ENCODE measurements around the gene UNK. TPM values are rescaled to one million over a fixed set of nuclear protein-coding genes. Genes with fewer than 3 reads are reported as not detected.

UNK gene
- total RNA-seq, 1 experiment from 2014 or later: 27.8 TPM

DNA sequence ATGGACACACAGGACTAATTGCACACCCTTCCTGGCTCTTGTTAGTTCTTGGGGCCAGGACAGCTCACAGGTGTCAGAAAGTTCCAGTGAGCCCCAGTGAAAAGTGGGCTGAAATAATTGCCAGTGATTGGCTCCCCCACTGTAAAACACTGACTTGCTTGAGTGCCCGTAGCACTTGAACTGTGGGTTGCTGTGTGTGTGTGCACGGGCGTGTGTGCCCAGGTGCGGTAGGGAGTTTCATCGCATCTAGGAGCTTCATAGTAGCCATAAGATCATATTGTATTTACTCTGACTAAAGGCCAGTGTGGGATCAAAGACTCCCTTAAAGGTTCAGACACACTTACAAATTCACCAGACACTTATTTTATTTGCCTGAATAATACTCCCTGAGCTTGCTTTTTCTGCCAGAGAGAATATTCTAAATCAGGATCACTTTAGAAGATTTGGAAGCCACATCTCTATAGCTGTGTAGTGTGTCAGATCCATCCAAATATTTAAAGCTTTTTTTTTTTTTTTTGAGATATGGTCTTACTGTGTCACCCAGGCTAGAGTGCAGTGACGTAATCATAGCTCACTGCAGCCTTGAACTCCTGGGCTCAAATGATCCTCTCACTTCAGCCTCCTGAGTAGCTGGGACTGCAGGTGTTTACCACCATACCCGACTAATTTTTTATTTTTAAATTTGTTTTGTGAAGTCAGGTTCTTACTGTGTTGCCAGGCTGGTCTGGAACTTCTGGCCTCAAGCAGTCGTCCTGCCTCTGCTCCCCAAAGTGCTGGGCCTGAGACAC, 11.4 kb downstream of the UNK start:
- peaks cover 39% of the 10 kb centered on the region; the same call in 1 of the 2 replicates for H3K79me2 ChIP-seq (ENCODE audit: low read depth)
- 0 out of 2 replicates have a peak, but pooled peaks cover 3% of the 10 kb centered on the region for H3F3A ChIP-seq (ENCODE audit: insufficient read depth, low read depth)
- no peak overlapping the region for H2AFZ ChIP-seq
- no peaks in the 10 kb centered on the region for H3K9me2 ChIP-seq (ENCODE audit: insufficient read depth)
- peaks cover 32% of the 10 kb centered on the region for H3K36me3 ChIP-seq (ENCODE audit: low read depth)
- no peak for DNase-seq
- no TSS peak for BruUV-seq (replicated peaks)
- intact Hi-C loops (cut with micrococcal nuclease; ENCODE audit: unreplicated experiment): no loop called here
- H3K4me3 ChIP-seq: no peak overlapping the region
- peaks cover 18% of the 10 kb centered on the region for H4K20me1 ChIP-seq (ENCODE audit: insufficient read depth)
- POLR2A ChIA-PET (ENCODE audit: unreplicated experiment): no interaction called here
- H3K4me1 ChIP-seq (replicated peaks; ENCODE audit: insufficient read depth): no peaks in the 10 kb centered on the region
- H3K9me3 ChIP-seq (ENCODE audit: insufficient read depth, low read depth): no peaks in the 10 kb centered on the region
- CTCF ChIA-PET: interaction anchor here (0.6 to 1.0 kb wide), 2 partner anchors 9 to 51 kb away, joined by 3 to 13 read pairs; no protein-coding TSS in a partner anchor
- no peak overlapping the region for H3K27ac ChIP-seq
- no peak overlapping the region for H3K4me2 ChIP-seq
- no peaks in the 10 kb centered on the region for H3K27me3 ChIP-seq (ENCODE audit: insufficient read depth, low read depth)
- TF ChIP-seq CTCF (conservative IDR thresholded peaks at IDR 0.05) (no peak), EZH2 (IDR thresholded peaks at IDR 0.05; ENCODE audit: low read depth) (no peak)

- Histone ChIP-seq H3K4me3 (no peak overlapping the region), H3K27me3 (ENCODE audit: insufficient read depth, low read depth) (no peaks in the 10 kb centered on the region), H4K20me1 (ENCODE audit: insufficient read depth) (peaks cover 16% of the 10 kb centered on the region), H3K36me3 (ENCODE audit: low read depth) (peaks cover 15% of the 10 kb centered on the region), H3K4me2 (no peak overlapping the region), H2AFZ (no peak overlapping the region), H3K27ac (no peak overlapping the region), H3K9me3 (ENCODE audit: insufficient read depth, low read depth) (no peaks in the 10 kb centered on the region), H3K9me2 (ENCODE audit: insufficient read depth) (no peaks in the 10 kb centered on the region), H3K79me2 (ENCODE audit: low read depth) (peaks cover 15% of the 10 kb centered on the region; the same call in 1 of the 2 replicates), H3F3A (ENCODE audit: insufficient read depth, low read depth) (0 out of 2 replicates have a peak, but pooled peaks cover 3% of the 10 kb centered on the region), H3K4me1 (replicated peaks; ENCODE audit: insufficient read depth) (no peaks in the 10 kb centered on the region)
- DNase-seq: no peak
- CTCF ChIA-PET: no interaction called here
- BruUV-seq (replicated peaks): no TSS peak
- POLR2A ChIA-PET (ENCODE audit: unreplicated experiment): no interaction called here
- intact Hi-C loops (cut with micrococcal nuclease; ENCODE audit: unreplicated experiment): no loop called here
- TF ChIP-seq CTCF (conservative IDR thresholded peaks at IDR 0.05) (no peak), EZH2 (IDR thresholded peaks at IDR 0.05; ENCODE audit: low read depth) (no peak)
These were observed 14.8 kb downstream of the UNK start for GRCh38 chr17:75799402-75799801.

- ChIA-PET CTCF (no interaction called here), POLR2A (ENCODE audit: unreplicated experiment) (no interaction called here)
- no peaks in the 10 kb centered on the region for H3K9me2 ChIP-seq (ENCODE audit: insufficient read depth)
- no peak overlapping the region for H3K4me2 ChIP-seq
- H2AFZ ChIP-seq: no peak overlapping the region
- H3K27me3 ChIP-seq (ENCODE audit: insufficient read depth, low read depth): no peaks in the 10 kb centered on the region
- H3K4me1 ChIP-seq (replicated peaks; ENCODE audit: insufficient read depth): no peaks in the 10 kb centered on the region
- H3F3A ChIP-seq (ENCODE audit: insufficient read depth, low read depth): peaks cover 4% of the 10 kb centered on the region; the same call in 1 of the 2 replicates
- DNase-seq: no peak
- H3K79me2 ChIP-seq (ENCODE audit: low read depth): no peaks in the 10 kb centered on the region
- BruUV-seq (replicated peaks): no TSS peak
- H3K4me3 ChIP-seq: no peak overlapping the region
- no peaks in the 10 kb centered on the region for H3K9me3 ChIP-seq (ENCODE audit: insufficient read depth, low read depth)
- H3K27ac ChIP-seq: no peak overlapping the region
- TF ChIP-seq CTCF (conservative IDR thresholded peaks at IDR 0.05) (no peak), EZH2 (IDR thresholded peaks at IDR 0.05; ENCODE audit: low read depth) (no peak)
- intact Hi-C loops (cut with micrococcal nuclease; ENCODE audit: unreplicated experiment): no loop called here
- H4K20me1 ChIP-seq (ENCODE audit: insufficient read depth): 0 out of 2 replicates have a peak, but pooled peaks cover 6% of the 10 kb centered on the region
- no peaks in the 10 kb centered on the region for H3K36me3 ChIP-seq (ENCODE audit: low read depth)
These were observed 19.3 kb downstream of the UNK start for GRCh38 chr17:75803883-75804282.
